HepG2 (cell line): ENCODE measurements around the gene ARIH2. TPM values are rescaled to one million over a fixed set of nuclear protein-coding genes. Genes with fewer than 3 reads are reported as not detected.

ENCODE experiments used
- GLI4 ChIP-seq: sonication (generic); formaldehyde crosslinking; IDR thresholded peaks from 2 replicates; pipeline ENCODE4 v1.5.1; 2020; ENCODE audit warnings: missing genetic modification reagents, mild to moderate bottlenecking, moderate library complexity, borderline replicate concordance
- JUNB ChIP-seq: sonication (generic); formaldehyde crosslinking; IDR thresholded peaks from 2 replicates; pipeline ENCODE4 v1.8.0; 2022; ENCODE audit warnings: missing genetic modification reagents, mild to moderate bottlenecking, borderline replicate concordance
- ZBTB8A ChIP-seq: sonication (generic); formaldehyde crosslinking; IDR thresholded peaks from 2 replicates; pipeline ENCODE4 v1.4.0; 2020; ENCODE audit warnings: mild to moderate bottlenecking, low read depth, missing genetic modification reagents, borderline replicate concordance
- ZFP62 ChIP-seq: sonication (generic); formaldehyde crosslinking; IDR thresholded peaks from 2 replicates; pipeline ENCODE4 v1.4.0; 2020; ENCODE audit warnings: missing genetic modification reagents
- ZZZ3 ChIP-seq: sonication (generic); formaldehyde crosslinking; IDR thresholded peaks from 2 replicates; pipeline ENCODE4 v1.4.0; 2020; ENCODE audit warnings: missing genetic modification reagents, mild to moderate bottlenecking, borderline replicate concordance
- polyA plus RNA-seq, 8 experiments: library from polyadenylated mRNA; depleted of rRNA in 3 of 8; stranded (reverse) in 7 of 8; unstranded in 1 of 8; fragments of >200 nt; fragmentation: Illumina TruSeq in 4 of 8; extraction: Trizol in 4 of 8; gene quantifications; 2 replicates each; pipeline versions ENCODE4 v1.2.1 to v1.2.3, GENCODE V29; 2011 to 2016; ENCODE audit warnings: low read depth in 4 of 8, missing spikeins in 1 of 8, mixed read lengths in 1 of 8; ENCODE audit not compliant: insufficient read depth in 1 of 8
- total RNA-seq, 5 experiments: library from RNA; depleted of rRNA; stranded (reverse); fragments of >200 nt; fragmentation: Illumina TruSeq; extraction: Trizol; gene quantifications; 2 replicates each; pipeline ENCODE4 v1.2.3, GENCODE V29; 2016; ENCODE audit warnings: low read depth in 1 of 5
- TF ChIP-seq, protein P1 (sequence below): sonication (generic); formaldehyde crosslinking; IDR thresholded peaks from 2 replicates; pipeline ENCODE4 v1.5.0; 2020; ENCODE audit warnings: missing genetic modification reagents
- TF ChIP-seq, protein P2 (sequence below): fragments of 450-650 bp; IDR thresholded peaks from 2 replicates; pipeline ENCODE4 v1.6.1; 2017
- TF ChIP-seq, protein P3 (sequence below): sonication (generic); formaldehyde crosslinking; IDR thresholded peaks from 2 replicates; pipeline ENCODE4 v1.4.0; 2020; ENCODE audit warnings: mild to moderate bottlenecking, missing genetic modification reagents
- TF ChIP-seq, protein P4 (sequence below): sonication (generic); formaldehyde crosslinking; IDR thresholded peaks from 2 replicates; pipeline ENCODE4 v1.9.0; 2022; ENCODE audit warnings: missing genetic modification reagents, mild to moderate bottlenecking, borderline replicate concordance
- TF ChIP-seq, protein P5 (sequence below): sonication (generic); formaldehyde crosslinking; IDR thresholded peaks from 2 replicates; pipeline ENCODE4 v1.4.0; 2020; ENCODE audit warnings: missing genetic modification reagents, borderline replicate concordance
- TF ChIP-seq, protein P6 (sequence below): sonication (generic); formaldehyde crosslinking; IDR thresholded peaks from 2 replicates; pipeline ENCODE4 v1.5.1; 2020; ENCODE audit warnings: missing genetic modification reagents, mild to moderate bottlenecking, borderline replicate concordance
- TF ChIP-seq, protein P7 (sequence below): sonication (generic); formaldehyde crosslinking; IDR thresholded peaks from 2 replicates; pipeline ENCODE4 v1.5.0; 2020; ENCODE audit warnings: missing genetic modification reagents

The ARIH2 gene
- total and polyA plus RNA-seq, 2 of the 13 experiments (the other 11 are each of a cell fraction or from before 2014, with no cell fraction given) = 64.8 to 83.3 TPM

DNA sequence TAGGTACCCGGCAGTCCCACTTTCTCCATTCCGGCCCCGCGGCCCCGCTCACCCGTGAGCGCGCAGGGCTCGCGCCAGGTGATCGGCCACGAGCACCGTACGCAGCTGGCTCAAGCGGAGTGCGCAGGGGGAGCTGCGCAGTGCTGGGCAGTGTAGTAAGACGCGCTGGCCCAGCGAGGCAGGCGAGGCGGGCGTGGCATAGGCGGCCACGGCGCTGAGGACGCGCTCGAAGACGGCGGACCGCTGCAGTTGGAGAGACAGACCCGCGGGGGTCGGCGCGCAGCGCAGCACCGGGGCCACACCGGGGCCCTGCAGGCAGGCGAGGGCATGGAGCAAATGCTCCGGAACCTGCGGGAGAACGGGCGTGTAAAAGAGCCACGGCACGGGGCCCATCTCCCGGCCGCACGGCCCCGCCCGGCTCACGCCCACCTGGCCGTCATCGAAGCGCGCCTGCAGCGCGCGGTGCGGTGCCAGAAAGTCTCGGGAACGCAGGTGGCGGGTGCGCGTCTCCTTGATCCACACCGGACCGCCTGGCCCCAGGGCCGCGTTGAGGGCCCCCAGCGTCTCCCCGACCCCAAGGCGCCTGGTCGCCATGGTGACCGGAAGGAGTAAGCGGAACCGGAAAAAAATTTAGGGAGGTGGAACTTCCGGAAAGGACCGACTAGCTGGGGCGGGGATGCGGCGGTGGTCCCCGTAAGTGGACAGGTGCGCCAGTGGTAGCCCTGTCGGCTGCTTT lies 99.5 kb downstream of the ARIH2 start, which contains the start of gene DALRD3 (continued):
- TF ChIP-seq, protein P1, sequence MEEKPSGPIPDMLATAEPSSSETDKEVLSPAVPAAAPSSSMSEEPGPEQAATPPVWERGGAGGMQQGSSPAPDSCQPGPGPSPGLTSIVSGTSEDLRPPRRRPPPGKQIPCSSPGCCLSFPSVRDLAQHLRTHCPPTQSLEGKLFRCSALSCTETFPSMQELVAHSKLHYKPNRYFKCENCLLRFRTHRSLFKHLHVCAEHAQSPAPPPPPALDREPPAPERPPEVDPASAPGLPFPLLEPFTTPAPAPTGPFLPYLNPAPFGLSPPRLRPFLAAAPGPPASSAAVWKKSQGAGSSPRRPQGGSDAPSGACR (CRISPR knock-in tag) = peak; percentile 85; the same call in 1 of the 2 replicates
- TF ChIP-seq, protein P2, sequence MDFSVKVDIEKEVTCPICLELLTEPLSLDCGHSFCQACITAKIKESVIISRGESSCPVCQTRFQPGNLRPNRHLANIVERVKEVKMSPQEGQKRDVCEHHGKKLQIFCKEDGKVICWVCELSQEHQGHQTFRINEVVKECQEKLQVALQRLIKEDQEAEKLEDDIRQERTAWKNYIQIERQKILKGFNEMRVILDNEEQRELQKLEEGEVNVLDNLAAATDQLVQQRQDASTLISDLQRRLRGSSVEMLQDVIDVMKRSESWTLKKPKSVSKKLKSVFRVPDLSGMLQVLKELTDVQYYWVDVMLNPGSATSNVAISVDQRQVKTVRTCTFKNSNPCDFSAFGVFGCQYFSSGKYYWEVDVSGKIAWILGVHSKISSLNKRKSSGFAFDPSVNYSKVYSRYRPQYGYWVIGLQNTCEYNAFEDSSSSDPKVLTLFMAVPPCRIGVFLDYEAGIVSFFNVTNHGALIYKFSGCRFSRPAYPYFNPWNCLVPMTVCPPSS = no peak
- TF ChIP-seq, protein P3, sequence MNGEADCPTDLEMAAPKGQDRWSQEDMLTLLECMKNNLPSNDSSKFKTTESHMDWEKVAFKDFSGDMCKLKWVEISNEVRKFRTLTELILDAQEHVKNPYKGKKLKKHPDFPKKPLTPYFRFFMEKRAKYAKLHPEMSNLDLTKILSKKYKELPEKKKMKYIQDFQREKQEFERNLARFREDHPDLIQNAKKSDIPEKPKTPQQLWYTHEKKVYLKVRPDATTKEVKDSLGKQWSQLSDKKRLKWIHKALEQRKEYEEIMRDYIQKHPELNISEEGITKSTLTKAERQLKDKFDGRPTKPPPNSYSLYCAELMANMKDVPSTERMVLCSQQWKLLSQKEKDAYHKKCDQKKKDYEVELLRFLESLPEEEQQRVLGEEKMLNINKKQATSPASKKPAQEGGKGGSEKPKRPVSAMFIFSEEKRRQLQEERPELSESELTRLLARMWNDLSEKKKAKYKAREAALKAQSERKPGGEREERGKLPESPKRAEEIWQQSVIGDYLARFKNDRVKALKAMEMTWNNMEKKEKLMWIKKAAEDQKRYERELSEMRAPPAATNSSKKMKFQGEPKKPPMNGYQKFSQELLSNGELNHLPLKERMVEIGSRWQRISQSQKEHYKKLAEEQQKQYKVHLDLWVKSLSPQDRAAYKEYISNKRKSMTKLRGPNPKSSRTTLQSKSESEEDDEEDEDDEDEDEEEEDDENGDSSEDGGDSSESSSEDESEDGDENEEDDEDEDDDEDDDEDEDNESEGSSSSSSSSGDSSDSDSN = peak; percentile 79
- TF ChIP-seq ZFP62 (CRISPR knock-in tag) = no peak
- TF ChIP-seq, protein P4, sequence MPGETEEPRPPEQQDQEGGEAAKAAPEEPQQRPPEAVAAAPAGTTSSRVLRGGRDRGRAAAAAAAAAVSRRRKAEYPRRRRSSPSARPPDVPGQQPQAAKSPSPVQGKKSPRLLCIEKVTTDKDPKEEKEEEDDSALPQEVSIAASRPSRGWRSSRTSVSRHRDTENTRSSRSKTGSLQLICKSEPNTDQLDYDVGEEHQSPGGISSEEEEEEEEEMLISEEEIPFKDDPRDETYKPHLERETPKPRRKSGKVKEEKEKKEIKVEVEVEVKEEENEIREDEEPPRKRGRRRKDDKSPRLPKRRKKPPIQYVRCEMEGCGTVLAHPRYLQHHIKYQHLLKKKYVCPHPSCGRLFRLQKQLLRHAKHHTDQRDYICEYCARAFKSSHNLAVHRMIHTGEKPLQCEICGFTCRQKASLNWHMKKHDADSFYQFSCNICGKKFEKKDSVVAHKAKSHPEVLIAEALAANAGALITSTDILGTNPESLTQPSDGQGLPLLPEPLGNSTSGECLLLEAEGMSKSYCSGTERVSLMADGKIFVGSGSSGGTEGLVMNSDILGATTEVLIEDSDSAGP (CRISPR knock-in tag) = peak; percentile 88; the same call in 1 of the 2 replicates
- 0 out of 2 replicates have a peak, but pooled peaks have one; percentile 72 for TF ChIP-seq ZBTB8A (CRISPR knock-in tag)
- TF ChIP-seq, protein P5, sequence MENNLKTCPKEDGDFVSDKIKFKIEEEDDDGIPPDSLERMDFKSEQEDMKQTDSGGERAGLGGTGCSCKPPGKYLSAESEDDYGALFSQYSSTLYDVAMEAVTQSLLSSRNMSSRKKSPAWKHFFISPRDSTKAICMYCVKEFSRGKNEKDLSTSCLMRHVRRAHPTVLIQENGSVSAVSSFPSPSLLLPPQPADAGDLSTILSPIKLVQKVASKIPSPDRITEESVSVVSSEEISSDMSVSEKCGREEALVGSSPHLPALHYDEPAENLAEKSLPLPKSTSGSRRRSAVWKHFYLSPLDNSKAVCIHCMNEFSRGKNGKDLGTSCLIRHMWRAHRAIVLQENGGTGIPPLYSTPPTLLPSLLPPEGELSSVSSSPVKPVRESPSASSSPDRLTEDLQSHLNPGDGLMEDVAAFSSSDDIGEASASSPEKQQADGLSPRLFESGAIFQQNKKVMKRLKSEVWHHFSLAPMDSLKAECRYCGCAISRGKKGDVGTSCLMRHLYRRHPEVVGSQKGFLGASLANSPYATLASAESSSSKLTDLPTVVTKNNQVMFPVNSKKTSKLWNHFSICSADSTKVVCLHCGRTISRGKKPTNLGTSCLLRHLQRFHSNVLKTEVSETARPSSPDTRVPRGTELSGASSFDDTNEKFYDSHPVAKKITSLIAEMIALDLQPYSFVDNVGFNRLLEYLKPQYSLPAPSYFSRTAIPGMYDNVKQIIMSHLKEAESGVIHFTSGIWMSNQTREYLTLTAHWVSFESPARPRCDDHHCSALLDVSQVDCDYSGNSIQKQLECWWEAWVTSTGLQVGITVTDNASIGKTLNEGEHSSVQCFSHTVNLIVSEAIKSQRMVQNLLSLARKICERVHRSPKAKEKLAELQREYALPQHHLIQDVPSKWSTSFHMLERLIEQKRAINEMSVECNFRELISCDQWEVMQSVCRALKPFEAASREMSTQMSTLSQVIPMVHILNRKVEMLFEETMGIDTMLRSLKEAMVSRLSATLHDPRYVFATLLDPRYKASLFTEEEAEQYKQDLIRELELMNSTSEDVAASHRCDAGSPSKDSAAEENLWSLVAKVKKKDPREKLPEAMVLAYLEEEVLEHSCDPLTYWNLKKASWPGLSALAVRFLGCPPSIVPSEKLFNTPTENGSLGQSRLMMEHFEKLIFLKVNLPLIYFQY (CRISPR knock-in tag) = no peak; the same call in 1 of the 2 replicates
- TF ChIP-seq JUNB (CRISPR knock-in tag) = no peak
- TF ChIP-seq, protein P6, sequence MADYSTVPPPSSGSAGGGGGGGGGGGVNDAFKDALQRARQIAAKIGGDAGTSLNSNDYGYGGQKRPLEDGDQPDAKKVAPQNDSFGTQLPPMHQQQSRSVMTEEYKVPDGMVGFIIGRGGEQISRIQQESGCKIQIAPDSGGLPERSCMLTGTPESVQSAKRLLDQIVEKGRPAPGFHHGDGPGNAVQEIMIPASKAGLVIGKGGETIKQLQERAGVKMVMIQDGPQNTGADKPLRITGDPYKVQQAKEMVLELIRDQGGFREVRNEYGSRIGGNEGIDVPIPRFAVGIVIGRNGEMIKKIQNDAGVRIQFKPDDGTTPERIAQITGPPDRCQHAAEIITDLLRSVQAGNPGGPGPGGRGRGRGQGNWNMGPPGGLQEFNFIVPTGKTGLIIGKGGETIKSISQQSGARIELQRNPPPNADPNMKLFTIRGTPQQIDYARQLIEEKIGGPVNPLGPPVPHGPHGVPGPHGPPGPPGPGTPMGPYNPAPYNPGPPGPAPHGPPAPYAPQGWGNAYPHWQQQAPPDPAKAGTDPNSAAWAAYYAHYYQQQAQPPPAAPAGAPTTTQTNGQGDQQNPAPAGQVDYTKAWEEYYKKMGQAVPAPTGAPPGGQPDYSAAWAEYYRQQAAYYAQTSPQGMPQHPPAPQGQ = no peak
- TF ChIP-seq, protein P7, sequence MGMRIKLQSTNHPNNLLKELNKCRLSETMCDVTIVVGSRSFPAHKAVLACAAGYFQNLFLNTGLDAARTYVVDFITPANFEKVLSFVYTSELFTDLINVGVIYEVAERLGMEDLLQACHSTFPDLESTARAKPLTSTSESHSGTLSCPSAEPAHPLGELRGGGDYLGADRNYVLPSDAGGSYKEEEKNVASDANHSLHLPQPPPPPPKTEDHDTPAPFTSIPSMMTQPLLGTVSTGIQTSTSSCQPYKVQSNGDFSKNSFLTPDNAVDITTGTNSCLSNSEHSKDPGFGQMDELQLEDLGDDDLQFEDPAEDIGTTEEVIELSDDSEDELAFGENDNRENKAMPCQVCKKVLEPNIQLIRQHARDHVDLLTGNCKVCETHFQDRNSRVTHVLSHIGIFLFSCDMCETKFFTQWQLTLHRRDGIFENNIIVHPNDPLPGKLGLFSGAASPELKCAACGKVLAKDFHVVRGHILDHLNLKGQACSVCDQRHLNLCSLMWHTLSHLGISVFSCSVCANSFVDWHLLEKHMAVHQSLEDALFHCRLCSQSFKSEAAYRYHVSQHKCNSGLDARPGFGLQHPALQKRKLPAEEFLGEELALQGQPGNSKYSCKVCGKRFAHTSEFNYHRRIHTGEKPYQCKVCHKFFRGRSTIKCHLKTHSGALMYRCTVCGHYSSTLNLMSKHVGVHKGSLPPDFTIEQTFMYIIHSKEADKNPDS (CRISPR knock-in tag) = 0 out of 2 replicates have a peak, but pooled peaks have one; percentile 71
- TF ChIP-seq GLI4 (CRISPR knock-in tag) = no peak
- peak; percentile 56 for TF ChIP-seq ZZZ3 (CRISPR knock-in tag)
